DND-41 (cell line): ENCODE results near the gene SLC7A1.

Experiments used
- EZH2 ChIP-seq: IDR thresholded peaks from 3 replicates; pipeline ENCODE4 v1.6.1; 2012; ENCODE audit warnings: borderline replicate concordance, low read depth, mild to moderate bottlenecking, moderate library complexity, low read length, inconsistent platforms; ENCODE audit not compliant: severe bottlenecking
- TF ChIP-seq, protein P1 (sequence below): IDR thresholded peaks from 2 replicates; pipeline ENCODE4 v1.5.1; 2012; ENCODE audit warnings: borderline replicate concordance, low read length, moderate library complexity, mild to moderate bottlenecking; ENCODE audit not compliant: poor library complexity, severe bottlenecking; ENCODE audit errors: extremely low read depth

DNA sequence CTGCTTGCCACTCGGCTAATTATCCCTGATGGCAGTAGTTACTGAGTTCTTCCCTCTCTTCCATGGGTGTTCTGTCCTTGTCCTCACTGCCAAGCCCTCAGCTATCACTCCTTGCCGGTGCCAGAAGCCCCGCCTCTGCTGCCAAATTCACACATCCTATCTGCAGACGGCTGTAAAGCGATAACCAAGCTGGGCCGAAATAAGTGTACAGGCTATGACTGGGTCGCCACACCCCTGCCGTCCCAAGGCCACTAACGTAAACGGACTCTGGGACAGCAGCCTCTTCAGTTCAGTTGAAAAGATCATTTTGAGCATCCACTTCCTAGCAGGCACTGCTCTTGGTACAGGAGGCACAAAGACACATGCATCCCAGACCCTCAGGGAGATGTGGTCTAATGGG lies 13.3 kb downstream of the SLC7A1 start:
- TF ChIP-seq, protein P1, sequence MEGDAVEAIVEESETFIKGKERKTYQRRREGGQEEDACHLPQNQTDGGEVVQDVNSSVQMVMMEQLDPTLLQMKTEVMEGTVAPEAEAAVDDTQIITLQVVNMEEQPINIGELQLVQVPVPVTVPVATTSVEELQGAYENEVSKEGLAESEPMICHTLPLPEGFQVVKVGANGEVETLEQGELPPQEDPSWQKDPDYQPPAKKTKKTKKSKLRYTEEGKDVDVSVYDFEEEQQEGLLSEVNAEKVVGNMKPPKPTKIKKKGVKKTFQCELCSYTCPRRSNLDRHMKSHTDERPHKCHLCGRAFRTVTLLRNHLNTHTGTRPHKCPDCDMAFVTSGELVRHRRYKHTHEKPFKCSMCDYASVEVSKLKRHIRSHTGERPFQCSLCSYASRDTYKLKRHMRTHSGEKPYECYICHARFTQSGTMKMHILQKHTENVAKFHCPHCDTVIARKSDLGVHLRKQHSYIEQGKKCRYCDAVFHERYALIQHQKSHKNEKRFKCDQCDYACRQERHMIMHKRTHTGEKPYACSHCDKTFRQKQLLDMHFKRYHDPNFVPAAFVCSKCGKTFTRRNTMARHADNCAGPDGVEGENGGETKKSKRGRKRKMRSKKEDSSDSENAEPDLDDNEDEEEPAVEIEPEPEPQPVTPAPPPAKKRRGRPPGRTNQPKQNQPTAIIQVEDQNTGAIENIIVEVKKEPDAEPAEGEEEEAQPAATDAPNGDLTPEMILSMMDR: no peak
- TF ChIP-seq EZH2: no peak
